HG03039 (cell line): Measurements from ENCODE around the gene LRPAP1.
A peak's percentile ranks its signal among the peaks of the same experiment; 100 is the strongest.
"Not testable (repeated sequence)": the region's sequence is repeated elsewhere in the genome, so short reads cannot be mapped to it uniquely, and the experiment has no call there.

ENCODE experiments used
- ATAC-seq: cut with Tn5 transposase; IDR thresholded peaks from one replicate; pipeline ENCODE4 v1.9.1; 2021; ENCODE audit warnings: mild to moderate bottlenecking, moderate library complexity; ENCODE audit not compliant: unreplicated experiment

Gene LRPAP1, protein sequence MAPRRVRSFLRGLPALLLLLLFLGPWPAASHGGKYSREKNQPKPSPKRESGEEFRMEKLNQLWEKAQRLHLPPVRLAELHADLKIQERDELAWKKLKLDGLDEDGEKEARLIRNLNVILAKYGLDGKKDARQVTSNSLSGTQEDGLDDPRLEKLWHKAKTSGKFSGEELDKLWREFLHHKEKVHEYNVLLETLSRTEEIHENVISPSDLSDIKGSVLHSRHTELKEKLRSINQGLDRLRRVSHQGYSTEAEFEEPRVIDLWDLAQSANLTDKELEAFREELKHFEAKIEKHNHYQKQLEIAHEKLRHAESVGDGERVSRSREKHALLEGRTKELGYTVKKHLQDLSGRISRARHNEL

DNA sequence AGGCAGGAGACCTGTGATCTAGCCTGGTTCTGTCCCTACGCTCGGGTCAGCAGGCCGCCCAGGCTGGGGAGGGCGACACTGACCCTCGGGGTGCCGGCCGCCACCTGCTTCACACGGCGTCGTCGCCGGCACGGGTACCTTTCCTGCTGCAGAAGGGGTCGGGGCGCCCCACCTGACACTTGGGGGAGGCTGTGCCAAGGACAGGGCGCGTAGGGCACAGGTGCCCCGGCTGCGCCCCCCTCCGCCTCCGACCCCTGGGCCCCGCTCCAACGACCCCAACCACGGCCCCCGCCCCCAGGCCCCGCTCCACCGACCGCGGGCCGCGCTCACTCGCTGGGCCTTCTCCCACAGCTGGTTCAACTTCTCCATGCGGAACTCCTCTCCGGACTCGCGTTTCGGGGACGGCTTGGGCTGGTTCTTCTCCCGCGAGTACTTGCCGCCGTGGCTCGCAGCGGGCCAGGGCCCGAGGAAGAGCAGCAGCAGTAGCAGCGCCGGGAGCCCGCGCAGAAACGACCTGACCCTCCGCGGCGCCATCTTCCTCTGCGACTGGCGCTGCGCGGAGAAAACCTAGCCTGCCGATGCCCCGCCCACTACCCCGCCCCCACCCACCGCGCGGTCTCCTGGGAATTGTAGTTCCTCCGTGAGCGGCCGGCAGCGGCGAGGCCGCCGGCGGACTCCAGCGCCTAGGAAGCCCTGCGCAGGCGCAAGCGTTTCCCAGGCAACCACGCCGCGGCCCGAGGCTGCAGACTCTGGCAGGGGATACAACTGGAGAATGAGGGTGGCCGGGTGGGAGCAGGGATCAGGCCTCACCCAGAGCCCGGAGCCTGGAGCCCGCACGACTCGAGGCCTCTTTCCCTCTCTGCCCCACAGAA is at the start of gene LRPAP1:
Gene LRPAP1 (minus strand): TSS at position 544 of the 872 bp plus-strand sequence. CDS start 10 bp downstream, at position 534.
- ATAC-seq = peak; percentile 88

DNA sequence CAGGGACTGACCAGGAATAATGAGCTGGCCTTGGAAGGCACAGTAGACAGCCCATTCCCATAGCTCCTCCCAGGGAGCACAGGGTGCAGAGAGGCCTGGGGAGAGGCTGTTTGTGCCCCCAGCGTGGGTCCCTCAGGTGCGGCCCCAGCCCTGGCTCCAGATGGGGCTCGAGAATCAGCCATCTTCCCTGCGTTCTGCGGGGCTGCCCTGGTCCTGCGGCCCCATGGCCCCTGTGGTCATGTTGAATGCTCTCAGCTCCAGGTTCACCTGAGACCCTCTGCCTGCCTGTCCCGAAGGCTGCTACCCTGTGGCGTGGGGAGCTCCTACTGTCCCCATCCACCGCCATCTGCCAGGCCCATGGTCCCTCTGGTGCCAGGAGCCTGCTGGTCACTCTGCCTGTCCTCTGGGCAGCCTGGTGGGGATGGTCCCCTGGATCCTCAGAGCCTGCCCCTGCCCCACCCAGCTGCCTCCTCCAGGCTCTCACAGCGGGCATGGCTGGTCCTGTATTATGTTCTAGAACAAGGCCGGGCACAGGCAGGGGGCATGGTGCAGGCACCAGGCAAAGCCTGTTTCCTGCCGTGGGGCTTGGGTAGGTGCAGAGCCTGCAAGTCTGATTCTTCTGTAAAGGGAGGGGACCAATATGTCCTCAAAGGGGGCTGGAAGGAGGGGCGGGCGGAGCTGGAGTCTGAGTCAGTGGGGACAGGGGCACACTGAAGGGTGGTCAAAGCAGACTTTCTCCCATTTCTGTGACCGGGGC is 49.3 kb upstream of the LRPAP1 start:
- not testable (repeated sequence) for ATAC-seq

DNA sequence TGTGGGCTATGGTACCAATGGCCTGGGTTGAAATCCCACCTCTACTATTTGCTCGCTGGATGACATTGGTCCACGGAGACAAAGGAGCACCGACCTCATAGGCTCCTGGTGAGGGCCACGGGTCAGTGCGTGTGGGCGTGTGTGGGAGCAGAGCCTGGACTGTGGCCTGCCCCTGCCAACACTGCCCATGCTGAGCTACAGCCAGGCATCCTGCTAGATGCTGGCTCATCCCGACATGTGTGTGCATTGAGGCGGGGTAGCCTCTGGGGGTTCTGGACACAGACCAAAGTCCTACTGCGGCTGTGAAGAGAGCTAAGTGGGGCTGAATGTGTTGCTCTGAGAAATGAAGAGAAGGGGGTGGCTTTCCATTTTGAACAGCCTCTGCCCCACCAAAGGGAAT is 48.6 kb upstream of the LRPAP1 start:
- ATAC-seq = not testable (repeated sequence)

DNA sequence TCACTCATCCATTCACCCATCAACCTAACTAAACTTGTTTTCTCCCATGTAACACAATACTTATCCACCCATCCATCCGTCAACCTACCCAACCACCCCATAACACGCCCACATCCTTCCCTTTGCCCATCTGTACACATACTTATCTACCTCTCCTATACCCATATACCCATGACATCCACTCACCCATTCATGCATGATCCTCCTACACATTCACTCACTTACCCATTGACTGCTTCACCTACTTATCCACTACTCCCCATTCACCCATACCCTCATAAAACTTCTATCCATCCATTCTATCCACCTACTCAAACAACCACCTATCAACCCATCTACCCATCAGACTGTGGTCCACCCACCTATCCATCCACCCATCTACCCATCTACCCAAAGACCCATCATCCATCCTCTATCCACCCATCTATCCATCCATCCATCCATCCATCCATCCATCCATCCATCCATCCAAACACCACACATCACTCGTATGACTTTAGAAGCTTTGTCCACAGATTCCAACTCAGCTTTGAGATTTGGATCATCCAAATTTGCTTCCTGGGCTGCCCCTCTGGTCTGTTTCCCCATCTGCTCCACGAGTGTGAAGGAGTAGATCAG is 46.4 kb upstream of the LRPAP1 start:
- ATAC-seq = not testable (repeated sequence)

DNA sequence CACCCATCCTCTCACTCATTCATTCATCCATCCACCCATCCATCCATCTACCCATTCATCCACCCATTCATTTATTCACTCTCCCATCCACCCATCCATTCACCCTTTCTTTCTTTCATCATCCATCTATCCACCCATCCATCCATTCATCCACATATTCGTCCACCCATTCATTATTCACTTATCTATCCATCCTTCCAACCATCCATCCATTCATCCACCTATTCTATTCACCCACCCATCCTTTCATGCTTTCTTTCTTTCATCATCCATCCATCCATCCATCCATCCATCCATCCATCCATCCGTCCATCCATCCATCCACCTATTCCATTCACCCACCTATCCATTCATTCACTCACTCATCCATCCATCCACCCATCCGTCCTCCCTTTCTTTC is 45.8 kb upstream of the LRPAP1 start:
- not testable (repeated sequence) for ATAC-seq

DNA sequence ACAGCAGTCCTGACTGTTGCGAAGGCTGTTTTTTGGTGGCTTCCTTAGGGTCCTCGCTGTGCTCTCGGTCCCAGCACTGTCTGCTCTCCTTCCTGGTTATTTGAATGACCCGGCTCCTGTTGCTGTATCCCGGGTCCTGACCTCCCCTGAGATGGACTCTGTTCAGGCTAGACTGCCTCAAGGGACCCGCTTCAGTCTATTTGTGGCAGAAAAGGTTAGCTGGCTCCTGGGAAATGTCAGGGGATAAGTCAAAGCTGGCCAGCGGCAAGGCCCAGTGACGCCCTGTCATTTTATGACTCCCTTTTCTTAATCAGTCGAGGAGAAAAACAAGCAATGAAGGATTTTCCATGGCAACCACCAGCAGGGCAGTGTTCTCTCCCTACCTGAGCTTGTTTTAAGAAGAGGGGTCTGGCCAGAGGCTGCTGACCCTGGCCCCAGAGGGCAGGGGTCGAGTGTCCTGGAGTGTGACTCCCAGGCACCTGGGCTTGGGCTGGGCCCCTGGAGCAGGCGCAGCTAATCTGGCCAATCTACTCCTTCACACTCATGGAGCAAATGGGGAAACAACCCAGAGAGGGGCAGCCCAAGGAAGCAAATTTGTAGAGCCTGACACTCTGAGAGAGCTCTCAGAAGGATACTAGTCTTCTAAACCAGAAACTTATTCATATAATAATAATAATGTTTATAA is 45.1 kb upstream of the LRPAP1 start:
- ATAC-seq = not testable (repeated sequence)

DNA sequence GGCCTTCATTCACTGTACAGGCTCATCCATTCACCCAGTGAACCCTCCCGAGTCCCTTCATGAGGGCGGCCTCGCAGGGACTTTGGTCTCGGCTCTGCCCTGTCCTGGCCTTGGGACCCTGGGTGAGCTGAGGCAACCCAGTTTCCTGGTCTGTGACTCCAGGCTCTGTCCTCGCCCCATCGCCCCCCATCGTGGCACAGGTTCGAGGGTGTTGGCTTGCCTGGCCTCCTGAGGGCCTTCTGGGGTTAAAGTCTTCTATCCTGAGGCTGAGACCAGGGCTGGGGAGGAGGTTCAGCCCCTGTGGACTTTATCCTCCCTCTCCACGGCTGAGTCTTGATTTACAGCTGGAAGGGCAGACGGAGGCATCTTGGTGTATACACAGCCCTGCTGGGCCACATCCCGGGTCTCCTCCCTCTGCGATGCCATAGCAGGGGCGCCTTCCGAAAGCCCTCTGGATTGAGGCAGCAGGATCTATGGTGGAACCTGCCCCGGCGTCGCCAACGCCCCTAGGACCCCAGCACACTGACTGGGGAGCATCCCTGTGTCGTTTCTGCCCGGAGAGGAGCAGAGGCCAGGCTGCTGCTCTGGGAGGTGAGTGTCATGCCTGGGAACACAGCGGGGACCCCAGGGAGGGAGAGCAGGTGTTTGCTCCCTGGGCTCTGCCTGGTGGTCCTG is 44.4 kb upstream of the LRPAP1 start:
- ATAC-seq = not testable (repeated sequence)

DNA sequence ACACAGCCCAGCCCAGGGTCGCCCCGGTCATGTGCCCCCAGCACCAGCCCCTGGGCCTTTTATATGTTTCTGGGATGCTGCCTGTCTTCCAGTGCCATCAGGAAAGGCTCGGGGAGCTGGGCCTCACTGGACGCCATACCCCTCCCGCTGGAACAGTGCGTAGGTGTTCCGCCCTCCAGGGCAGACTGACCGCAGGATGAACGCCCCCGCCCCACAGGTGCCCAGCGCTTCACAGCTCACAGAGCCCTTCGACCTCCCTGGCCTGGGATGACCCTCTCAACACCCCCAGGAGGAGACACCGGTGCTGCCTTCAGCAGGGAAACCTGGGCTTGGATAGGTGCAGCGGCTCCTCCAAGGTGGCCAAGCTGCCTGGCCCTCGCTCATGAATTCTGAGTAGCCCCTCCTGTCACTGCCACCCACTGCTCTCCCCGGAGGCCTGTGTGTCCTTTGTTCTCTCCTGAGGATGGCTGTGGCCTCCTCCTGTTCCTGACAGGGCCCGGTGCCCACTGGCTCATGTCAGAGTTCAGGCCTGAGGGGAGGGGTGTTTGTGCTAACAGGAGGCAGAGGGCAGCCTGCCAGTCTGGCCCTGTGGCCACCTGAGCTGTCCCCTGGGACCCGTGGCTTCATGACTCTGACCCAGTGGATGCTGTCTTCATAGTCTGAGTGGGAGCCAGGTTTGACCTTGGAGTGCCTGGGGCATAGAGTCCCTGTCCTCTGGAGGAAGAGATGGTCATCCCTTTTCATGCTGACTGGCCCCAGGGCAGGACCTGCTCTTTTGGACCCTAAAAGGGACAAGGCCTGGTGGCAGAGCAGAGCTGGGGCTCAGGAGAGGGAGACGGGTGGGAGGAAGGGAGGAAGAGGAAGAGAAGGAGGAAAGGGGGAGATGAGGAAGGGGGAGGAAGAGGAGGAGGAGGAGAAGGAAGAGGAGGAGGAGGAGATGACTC is 43.5 kb upstream of the LRPAP1 start:
- not testable (repeated sequence) for ATAC-seq

DNA sequence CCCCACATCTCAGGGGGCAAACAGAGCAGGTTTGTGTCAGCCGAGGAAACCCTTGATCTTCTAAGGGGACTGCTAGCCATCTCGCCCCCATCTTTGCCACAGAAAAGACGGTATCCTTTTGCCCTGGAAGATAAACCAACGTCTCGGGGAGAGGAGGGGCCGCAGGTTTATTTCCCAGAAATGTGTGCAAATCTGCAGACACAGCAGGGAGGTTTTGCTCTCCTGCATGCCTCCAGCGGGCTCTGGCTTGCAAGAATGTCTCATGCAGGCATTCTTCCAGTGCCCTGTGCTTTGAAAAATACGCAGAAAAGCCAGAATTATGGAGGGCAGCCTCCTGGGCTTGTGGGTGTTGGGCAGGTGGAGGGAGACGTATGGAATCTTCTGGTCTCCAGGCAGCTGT is 42.6 kb upstream of the LRPAP1 start:
- ATAC-seq = not testable (repeated sequence)

DNA sequence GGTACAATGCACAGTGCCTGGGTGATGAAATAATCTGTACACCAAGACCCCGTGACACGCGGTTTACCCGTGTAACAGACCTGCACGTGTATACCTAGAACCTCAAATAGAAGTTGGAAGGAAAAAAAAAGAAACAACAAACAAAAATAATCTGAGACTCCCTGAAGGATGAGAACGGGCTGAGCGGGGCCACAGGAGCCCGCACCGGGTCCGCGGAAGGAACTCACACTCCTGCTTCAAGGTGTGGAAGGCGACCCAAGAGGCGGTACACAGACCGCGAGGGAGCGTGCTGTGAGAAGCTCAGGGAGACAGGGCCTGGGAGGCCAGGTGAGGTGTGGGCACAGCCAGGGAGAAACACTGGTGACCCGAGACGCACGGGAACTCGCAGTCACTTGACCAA is 42.1 kb upstream of the LRPAP1 start:
- not testable (repeated sequence) for ATAC-seq

DNA sequence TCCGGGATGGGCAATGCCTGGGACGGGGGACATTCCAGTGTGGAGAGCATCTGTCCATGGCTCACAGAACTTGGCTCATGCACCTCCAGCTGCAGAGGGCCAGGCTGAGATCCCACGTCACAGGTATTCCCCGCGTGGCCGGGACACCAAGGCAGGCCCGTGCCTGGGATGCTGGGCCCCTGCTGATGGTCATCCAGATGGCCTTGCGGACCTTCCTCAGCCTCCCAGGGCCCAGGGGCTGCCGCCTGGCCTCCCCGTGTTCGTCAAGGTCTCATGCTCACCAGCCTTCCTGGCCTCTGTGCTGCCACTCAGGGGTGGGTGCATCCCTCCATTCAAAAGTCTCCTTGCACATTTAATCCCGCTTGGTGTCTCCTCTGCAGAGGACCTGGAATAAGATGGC is 40.9 kb upstream of the LRPAP1 start:
- no peak for ATAC-seq

DNA sequence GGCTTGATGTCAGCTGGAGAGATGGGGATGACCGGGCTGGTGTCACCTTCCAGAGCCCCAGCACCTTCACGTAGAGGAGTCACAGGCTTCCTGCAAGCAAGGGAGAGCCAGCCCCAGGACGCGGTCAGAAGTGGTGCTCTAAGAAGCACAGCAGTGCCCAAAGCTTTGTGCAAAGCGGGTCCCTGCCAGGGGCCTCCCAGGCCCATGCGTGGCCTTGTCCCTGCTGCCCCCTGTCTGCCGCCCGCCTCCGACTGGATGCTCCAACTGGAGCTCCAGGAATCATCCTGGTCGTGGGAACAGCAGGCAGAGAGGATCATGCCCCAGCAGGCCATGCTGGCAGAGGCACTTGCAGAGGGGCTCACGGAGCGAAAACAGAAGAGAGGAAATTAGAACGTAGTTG is 40.1 kb upstream of the LRPAP1 start:
- no peak for ATAC-seq

DNA sequence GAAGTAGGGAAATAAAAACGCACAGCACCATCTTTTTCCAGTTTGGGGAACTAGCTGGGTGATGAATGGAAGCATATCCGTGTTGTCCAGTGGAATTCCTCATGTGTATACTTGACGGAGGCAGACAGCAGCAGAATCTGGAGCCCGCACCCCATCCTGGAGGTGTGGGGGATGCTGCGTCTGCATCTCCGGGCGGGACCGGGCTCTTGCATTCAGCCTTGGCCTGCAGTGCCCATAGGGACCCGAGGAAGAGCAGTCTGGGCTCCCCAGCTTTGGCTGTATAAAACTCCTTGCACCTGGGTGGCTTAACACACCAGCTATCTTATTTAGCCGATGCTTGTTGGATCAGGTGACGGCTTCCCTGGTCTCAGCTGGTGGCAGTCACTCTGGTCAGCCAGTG is 39.7 kb upstream of the LRPAP1 start:
- ATAC-seq = no peak

DNA sequence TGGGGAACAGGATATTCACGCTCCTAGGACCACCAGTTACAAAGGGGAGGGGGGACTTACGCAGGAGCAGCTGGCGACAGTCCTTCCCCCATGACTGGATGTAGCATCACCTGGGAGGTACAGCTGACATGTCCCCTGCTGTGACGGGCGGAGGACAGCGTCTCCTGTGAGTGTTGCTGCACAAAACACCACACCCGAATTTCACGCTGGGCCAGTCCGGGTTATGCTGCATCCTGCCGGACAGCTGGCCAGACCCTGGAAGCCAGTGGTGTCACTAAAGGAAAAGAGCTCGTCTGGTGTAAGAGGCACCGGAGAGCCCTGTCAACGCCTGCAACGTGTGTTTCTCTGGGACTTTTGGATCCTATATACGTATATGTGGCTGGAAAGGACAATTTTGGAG is 38.7 kb upstream of the LRPAP1 start:
- ATAC-seq = not testable (repeated sequence)

DNA sequence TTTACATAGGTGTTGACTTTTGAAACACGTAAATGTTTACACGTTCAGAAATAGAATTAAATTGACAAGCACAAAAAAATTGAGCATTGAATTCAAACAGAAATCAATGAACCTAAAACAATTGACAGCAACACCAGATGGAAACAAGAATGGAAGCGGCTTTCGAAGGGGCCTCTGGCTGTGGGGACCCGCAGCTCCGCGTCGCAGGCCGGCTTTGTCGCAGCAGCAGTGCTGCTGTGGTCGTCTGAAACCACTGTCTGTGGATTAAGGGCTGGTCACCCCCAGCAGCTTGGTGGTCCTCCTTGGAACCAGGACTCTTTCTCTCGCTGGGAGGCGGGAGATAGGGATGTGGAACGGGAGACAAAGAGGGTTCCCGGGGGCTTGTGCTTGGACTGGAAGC is 37.4 kb upstream of the LRPAP1 start:
- not testable (repeated sequence) for ATAC-seq

DNA sequence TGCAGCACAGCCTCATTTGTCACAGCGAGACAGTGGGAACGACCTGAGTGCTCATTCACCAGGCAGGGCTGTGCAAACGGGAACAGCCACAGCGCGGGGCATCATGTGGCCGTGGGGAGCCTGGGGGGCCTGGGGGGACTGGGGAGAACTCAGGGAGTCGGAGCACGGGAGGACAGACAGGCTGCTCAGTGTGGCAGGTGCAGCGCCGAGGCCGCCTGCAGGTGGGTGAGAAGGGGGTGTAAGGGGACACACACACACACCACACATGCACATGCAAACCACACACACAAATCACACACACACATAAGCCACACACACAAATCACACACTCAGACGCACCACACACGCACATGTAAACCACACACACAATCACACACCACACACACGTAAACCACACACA is 34.5 kb upstream of the LRPAP1 start:
- not testable (repeated sequence) for ATAC-seq

DNA sequence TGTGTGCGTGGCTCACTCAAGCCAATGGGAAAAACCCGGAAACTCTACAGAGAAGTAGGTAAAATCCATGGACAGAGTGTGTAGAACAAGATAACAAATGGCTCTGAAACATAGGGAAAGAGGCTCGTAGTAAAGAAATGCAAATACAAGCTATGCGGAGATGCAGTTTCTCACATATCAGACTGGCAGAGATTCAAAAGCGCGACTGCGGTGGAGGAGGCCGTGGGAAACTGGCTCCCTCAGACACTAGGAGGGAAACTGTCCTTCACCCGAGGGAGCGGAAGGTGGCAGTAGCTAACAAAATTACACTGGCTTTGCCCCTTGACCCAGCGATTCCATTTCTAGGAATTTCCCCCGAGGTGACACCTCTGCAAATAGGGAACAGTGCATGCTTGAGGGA is 34.1 kb upstream of the LRPAP1 start:
- ATAC-seq = not testable (repeated sequence)

DNA sequence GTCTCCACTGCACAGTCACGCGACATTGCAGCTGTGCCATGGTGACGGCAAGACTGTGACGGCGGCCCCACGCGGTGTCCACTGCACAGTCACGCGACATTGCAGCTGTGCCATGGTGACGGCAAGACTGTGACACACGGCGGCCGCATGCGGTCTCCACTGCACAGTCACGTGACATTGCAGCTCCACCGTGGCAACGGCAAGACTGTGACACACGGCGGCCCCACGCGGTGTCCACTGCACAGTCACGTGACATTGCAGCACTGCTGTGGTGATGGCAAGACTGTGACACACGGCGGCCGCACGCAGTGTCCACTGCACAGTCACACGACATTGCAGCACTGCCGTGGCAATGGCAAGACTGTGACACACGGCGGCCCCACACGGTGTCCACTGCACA is 32.7 kb upstream of the LRPAP1 start:
- ATAC-seq = not testable (repeated sequence)
